Middle frontal gyrus (tissue), 1 donor: ENCODE data around the gene HDAC9.
"Not testable (repeated sequence)": the region's sequence is repeated elsewhere in the genome, so short reads cannot be mapped to it uniquely, and the experiment has no call there.

Experiments used
- DNase-seq: peaks from one replicate; pipeline ENCODE4 v3.0.0-alpha.2; 2015; ENCODE audit warnings: low spot score; ENCODE audit errors: extremely low spot score

The HDAC9 gene

GRCh38 chr7:18958627-18959026 is 463.1 kb downstream of the HDAC9 start:
- DNase-seq, result no peak

- no peak for DNase-seq
Measured at GRCh38 chr7:18960725-18961124, 465.2 kb downstream of the HDAC9 start.

- no peak for DNase-seq
Measured at GRCh38 chr7:18962031-18962430, 466.5 kb downstream of the HDAC9 start.

GRCh38 chr7:18965657-18966056 is 470.1 kb downstream of the HDAC9 start:
- DNase-seq, result no peak

GRCh38 chr7:18967755-18968154 is 472.2 kb downstream of the HDAC9 start:
- not testable (repeated sequence) for DNase-seq

- no peak for DNase-seq
Measured at GRCh38 chr7:18971839-18972238, 476.3 kb downstream of the HDAC9 start.

GRCh38 chr7:18974803-18975202 is 479.3 kb downstream of the HDAC9 start:
- DNase-seq, result no peak

- no peak for DNase-seq
Measured at GRCh38 chr7:18975276-18975675, 479.7 kb downstream of the HDAC9 start.

- no peak for DNase-seq
Measured at GRCh38 chr7:18975689-18976280, 480.2 kb downstream of the HDAC9 start.

- DNase-seq, result no peak
Measured at GRCh38 chr7:18976715-18977471, 481.3 kb downstream of the HDAC9 start.

- DNase-seq, result peak; percentile 49
Measured at GRCh38 chr7:18978108-18978495, 482.6 kb downstream of the HDAC9 start.

- DNase-seq, result not testable (repeated sequence)
Measured at GRCh38 chr7:18990700-18991099, 495.2 kb downstream of the HDAC9 start.

- DNase-seq, result no peak
Measured at GRCh38 chr7:18993933-18994668, 498.6 kb downstream of the HDAC9 start.

- no peak for DNase-seq
Measured at GRCh38 chr7:18995270-18995671, 499.7 kb downstream of the HDAC9 start.

- DNase-seq, result no peak
Measured at GRCh38 chr7:18995811-18996426, 500.4 kb downstream of the HDAC9 start.

GRCh38 chr7:18996583-18996982 is 501.0 kb downstream of the HDAC9 start:
- no peak for DNase-seq

GRCh38 chr7:18997477-18998150 is 502.1 kb downstream of the HDAC9 start:
- no peak for DNase-seq

- no peak for DNase-seq
Measured at GRCh38 chr7:19000410-19000809, 504.9 kb downstream of the HDAC9 start.

- DNase-seq, result no peak
Measured at GRCh38 chr7:19001854-19002253, 506.3 kb downstream of the HDAC9 start.

- peak; percentile 27 for DNase-seq
Measured at GRCh38 chr7:19009241-19009935, 513.8 kb downstream of the HDAC9 start.

- no peak for DNase-seq
Measured at GRCh38 chr7:19009936-19010280, 514.4 kb downstream of the HDAC9 start.
